BJ (cell line): ENCODE data around the gene GBP4. TPM values are rescaled to one million over a fixed set of nuclear protein-coding genes. Genes with fewer than 3 reads are reported as not detected.

Source experiments
- CTCF ChIA-PET: fragments of 350-600 bp; formaldehyde crosslinking; extraction: SDS; loops from one replicate; lab custom pipeline; 2021; ENCODE audit warnings: antibody characterized with exemption, inconsistent platforms; lab: Yijun Ruan, JAX
- POLR2A ChIA-PET: fragments of 300-600 bp; sonication (Branson Sonifier 250); formaldehyde crosslinking; extraction: SDS; loops from one replicate; lab custom pipeline; 2021; ENCODE audit warnings: antibody characterized with exemption; lab: Charles Lee
- DNase-seq: peaks from one replicate; pipeline ENCODE4 v3.0.0-alpha.2; 2011; ENCODE audit warnings: low read depth
- H3K27me3 ChIP-seq: 2 replicates; pipeline ENCODE4 v1.6.0; 2011; ENCODE audit warnings: low read length; ENCODE audit not compliant: control insufficient read depth, insufficient read depth
- H3K36me3 ChIP-seq: 2 replicates; pipeline ENCODE4 v1.5.1; 2011; ENCODE audit warnings: low read length; ENCODE audit not compliant: control insufficient read depth, insufficient read depth
- H3K4me3 ChIP-seq: 2 replicates; pipeline ENCODE4 v1.5.1; 2011; ENCODE audit warnings: low read depth, mild to moderate bottlenecking, control low read depth, low read length
- CTCF ChIP-seq: IDR thresholded peaks from 2 replicates; pipeline ENCODE4 v1.5.1; 2011; ENCODE audit warnings: low read depth, mild to moderate bottlenecking, control low read depth, inconsistent platforms, low read length, moderate library complexity; ENCODE audit not compliant: insufficient read depth
- polyA plus RNA-seq: library from polyadenylated mRNA; depleted of rRNA; stranded (reverse); fragments of >200 nt; gene quantifications from 2 replicates; pipeline ENCODE4 v1.2.3, GENCODE V29; 2011

The GBP4 gene
- polyA plus RNA-seq, 1 experiment, result 1.2 TPM

DNA sequence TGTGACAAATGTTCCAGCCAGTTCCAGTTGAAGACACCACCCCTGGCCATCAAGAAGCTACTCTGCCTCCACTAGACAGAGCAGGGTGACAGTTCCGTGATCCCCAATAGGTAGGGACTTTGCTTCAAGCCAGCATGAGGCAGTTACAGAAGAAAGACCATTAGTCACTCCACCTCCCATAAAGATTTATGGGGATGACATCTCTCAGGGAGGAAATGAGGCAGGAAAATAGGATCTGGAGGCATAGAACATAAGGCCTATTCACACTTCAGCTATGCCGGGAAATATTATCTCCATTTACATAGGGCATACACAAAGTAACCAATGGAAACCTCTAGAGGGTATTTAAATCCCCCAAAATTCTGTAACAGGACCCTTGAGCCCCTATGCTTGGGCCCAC lies 19.4 kb downstream of the GBP4 start:
- Histone ChIP-seq H3K4me3 (no peak overlapping the region), H3K36me3 (no peaks in the 10 kb centered on the region), H3K27me3 (no peaks in the 10 kb centered on the region)
- no peak for TF ChIP-seq CTCF
- CTCF ChIA-PET, result interaction anchor here (0.6 kb wide), 1 partner anchor 12 kb away, joined by 3 read pairs; no protein-coding TSS in a partner anchor
- no peak for DNase-seq
- POLR2A ChIA-PET, result no interaction called here

DNA sequence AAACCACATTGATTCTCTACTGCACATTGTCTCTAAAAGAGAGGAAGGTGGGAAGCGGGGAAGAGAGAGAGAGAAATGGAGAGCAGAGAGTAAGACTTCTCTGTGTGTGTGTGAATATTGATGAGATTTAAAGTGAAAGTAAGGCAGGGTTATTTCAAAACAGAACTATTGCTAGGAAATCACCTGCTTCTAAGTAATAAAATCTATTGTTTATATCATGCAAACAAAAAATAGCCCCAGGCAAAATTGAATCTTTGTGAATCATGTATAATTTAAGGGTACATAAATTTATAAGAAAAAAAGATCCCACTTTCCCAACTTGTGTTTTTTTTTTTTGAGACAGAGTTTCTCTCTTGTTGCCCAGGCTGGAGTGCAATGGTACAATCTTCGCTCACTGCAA lies 21.8 kb downstream of the GBP4 start:
- CTCF ChIA-PET, result interaction anchor here (1.1 kb wide), 1 partner anchor 20 kb away, joined by 3 read pairs; no protein-coding TSS in a partner anchor
- Histone ChIP-seq H3K36me3 (no peaks in the 10 kb centered on the region), H3K4me3 (no peak overlapping the region), H3K27me3 (no peaks in the 10 kb centered on the region)
- no peak for DNase-seq
- POLR2A ChIA-PET, result no interaction called here
- no peak for TF ChIP-seq CTCF

- Histone ChIP-seq H3K4me3 (no peak within 1 kb of the TSS), H3K27me3 (no peaks in the 10 kb centered on the region), H3K36me3 (no peaks in the 10 kb centered on the region)
- TF ChIP-seq CTCF, result no peak
- ChIA-PET CTCF (no interaction called here), POLR2A (no interaction called here)
- no peak for DNase-seq
These were observed 23.0 kb downstream of the GBP4 start, which contains the start of gene GBP7 for GRCh38 chr1:89175601-89176256. GBP7 (minus strand) TSS chr1:89176003; CDS start chr1:89171935, 4,068 bp downstream.

- Histone ChIP-seq H3K36me3 (no peaks in the 10 kb centered on the region), H3K27me3 (no peaks in the 10 kb centered on the region), H3K4me3 (no peak overlapping the region)
- ChIA-PET POLR2A (no interaction called here), CTCF (no interaction called here)
- no peak for DNase-seq
- no peak for TF ChIP-seq CTCF
These were observed 24.3 kb downstream of the GBP4 start for GRCh38 chr1:89174491-89174890.

- POLR2A ChIA-PET, result no interaction called here
- no peaks in the 10 kb centered on the region for H3K36me3 ChIP-seq
- no peaks in the 10 kb centered on the region for H3K27me3 ChIP-seq
- CTCF ChIA-PET, result interaction anchor here (1.2 to 1.3 kb wide), 2 partner anchors 12 to 32 kb away, joined by 3 read pairs; no protein-coding TSS in a partner anchor
- no peak overlapping the region for H3K4me3 ChIP-seq
- DNase-seq, result no peak
- no peak for TF ChIP-seq CTCF
These were observed 26.1 kb downstream of the GBP4 start for GRCh38 chr1:89172468-89173143.
